Right lobe of liver (tissue), 4 donors: Measurements from ENCODE around the gene C19orf67.

Experiments used
- CTCF ChIP-seq, 4 donors: fragments of 200-600 bp in 3 of 4; fragments of 450-650 bp in 1 of 4; IDR thresholded peaks; one replicate each; pipeline versions ENCODE4 v1.5.1 to v1.8.0; 2016 to 2022; ENCODE audit warnings: antibody characterized with exemption in 4 of 4, mild to moderate bottlenecking in 2 of 4
- POLR2A ChIP-seq: fragments of 450-650 bp; IDR thresholded peaks from one replicate; pipeline ENCODE4 v1.6.1; 2017; ENCODE audit warnings: antibody characterized with exemption, mild to moderate bottlenecking
- donor health status: DM: no; HTN: no; CAD: no.
- donor health status: DM: no; HTN: no; CAD: no.
- donor health status: DM: no; HTN: yes; CAD: no.

- TF ChIP-seq CTCF (IDR thresholded peaks at IDR 0.05) (no peak), POLR2A (no peak)
These were observed 11.4 kb downstream of the C19orf67 start for GRCh38 chr19:14073925-14074838.
